ENCODE results near the gene ZNF439. TPM values are rescaled to one million over a fixed set of nuclear protein-coding genes. Genes with fewer than 3 reads are reported as not detected.
"Not testable (repeated sequence)": the region's sequence is repeated elsewhere in the genome, so short reads cannot be mapped to it uniquely, and the experiment has no call there.

ZNF439 gene
- total RNA-seq, 2 donors from 2014 or later: 0.38 to 1.4 TPM

DNA sequence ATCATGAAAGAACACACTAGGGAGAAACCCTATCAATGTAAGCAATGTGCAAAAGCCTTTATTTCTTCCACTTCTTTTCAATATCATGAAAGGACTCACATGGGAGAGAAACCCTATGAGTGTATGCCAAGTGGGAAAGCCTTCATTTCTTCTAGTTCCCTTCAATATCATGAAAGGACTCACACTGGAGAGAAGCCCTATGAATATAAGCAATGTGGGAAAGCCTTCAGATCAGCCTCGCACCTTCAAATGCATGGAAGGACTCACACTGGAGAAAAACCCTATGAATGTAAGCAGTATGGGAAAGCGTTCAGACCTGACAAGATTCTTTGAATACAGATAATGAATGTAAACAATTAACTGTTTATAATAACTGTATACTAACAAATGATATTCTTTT lies 15.0 kb upstream of the ZNF439 start:
- no peak overlapping the region for H3K9ac ChIP-seq (ENCODE audit: extremely low read depth, low read length, poor library complexity, severe bottlenecking)
- no peaks in the 10 kb centered on the region for H3K4me1 ChIP-seq (ENCODE audit: control insufficient read depth, insufficient read depth, low read length)
- H3K9me3 ChIP-seq (ENCODE audit: control insufficient read depth, low read length): peaks cover 80% of the 10 kb centered on the region
- H3K36me3 ChIP-seq (ENCODE audit: control insufficient read depth, insufficient read depth, low read length): peaks cover 61% of the 10 kb centered on the region
- no peak for DNase-seq
- peaks cover 99% of the 10 kb centered on the region for H3K9me3 Mint-ChIP-seq
- H3K36me3 Mint-ChIP-seq (ENCODE audit: low read depth): peaks cover 66% of the 10 kb centered on the region
- H3K27ac Mint-ChIP-seq: no peak overlapping the region
- 100% methylated on average over 1 of the region's 2 CpGs; no CpG with 5 or more reads in 1 of the 2 experiments for WGBS, 2 experiments (ENCODE audit: insufficient coverage in 1 of 2, insufficient read length in 1 of 2)
- no peaks in the 10 kb centered on the region for H3K27me3 Mint-ChIP-seq (ENCODE audit: insufficient read depth)
- TF ChIP-seq CTCF (conservative IDR thresholded peaks at IDR 0.05): no peak
- no peak overlapping the region for H3K27ac ChIP-seq (ENCODE audit: low read depth, low read length)
- H3K4me1 Mint-ChIP-seq: no peaks in the 10 kb centered on the region
- H3K27me3 ChIP-seq (ENCODE audit: control insufficient read depth, insufficient read depth, low read length, poor library complexity, severe bottlenecking): no peaks in the 10 kb centered on the region
- no peak overlapping the region for H3K4me3 Mint-ChIP-seq
- peak overlapping the region; percentile 66 for H3K4me3 ChIP-seq (ENCODE audit: low read length)

DNA sequence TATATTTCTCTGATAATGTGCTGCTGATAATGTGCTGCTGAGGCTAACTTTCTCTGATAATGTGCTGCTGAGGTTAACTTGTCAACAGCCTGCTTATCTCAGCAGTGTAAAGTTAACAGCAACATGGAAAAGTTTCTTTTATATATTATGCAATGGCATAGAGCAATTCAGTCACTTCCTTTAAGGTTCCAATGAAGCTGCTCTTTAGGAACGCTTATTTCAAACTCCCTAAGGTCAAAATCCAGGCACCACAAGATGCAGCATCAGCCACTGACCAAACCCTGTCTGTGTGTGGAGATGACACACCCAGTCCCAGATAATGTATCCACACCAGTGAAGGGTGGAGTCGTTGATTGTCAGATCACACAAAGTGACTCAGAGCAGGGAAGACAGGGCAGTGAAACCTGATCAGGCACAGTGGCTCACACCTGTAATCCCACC lies 12.9 kb upstream of the ZNF439 start:
- not testable (repeated sequence) for H3K27me3 Mint-ChIP-seq (ENCODE audit: insufficient read depth); DNase-seq; H3K9ac ChIP-seq (ENCODE audit: extremely low read depth, low read length, poor library complexity, severe bottlenecking); H3K4me1 Mint-ChIP-seq; H3K4me1 ChIP-seq (ENCODE audit: control insufficient read depth, insufficient read depth, low read length); H3K27me3 ChIP-seq (ENCODE audit: control insufficient read depth, insufficient read depth, low read length, poor library complexity, severe bottlenecking); H3K4me3 ChIP-seq (ENCODE audit: low read length); H3K27ac Mint-ChIP-seq; H3K4me3 Mint-ChIP-seq; H3K27ac ChIP-seq (ENCODE audit: low read depth, low read length)
- Histone ChIP-seq H3K36me3 (ENCODE audit: control insufficient read depth, insufficient read depth, low read length) (peaks cover 42% of the 10 kb centered on the region), H3K9me3 (ENCODE audit: control insufficient read depth, low read length) (peaks cover 59% of the 10 kb centered on the region)
- WGBS, 2 experiments (ENCODE audit: insufficient coverage in 1 of 2, insufficient read length in 1 of 2): 94 to 95% methylated on average over 2 of the region's 2 CpGs
- H3K36me3 Mint-ChIP-seq (ENCODE audit: low read depth): peaks cover 45% of the 10 kb centered on the region
- H3K9me3 Mint-ChIP-seq: peaks cover 99% of the 10 kb centered on the region

DNA sequence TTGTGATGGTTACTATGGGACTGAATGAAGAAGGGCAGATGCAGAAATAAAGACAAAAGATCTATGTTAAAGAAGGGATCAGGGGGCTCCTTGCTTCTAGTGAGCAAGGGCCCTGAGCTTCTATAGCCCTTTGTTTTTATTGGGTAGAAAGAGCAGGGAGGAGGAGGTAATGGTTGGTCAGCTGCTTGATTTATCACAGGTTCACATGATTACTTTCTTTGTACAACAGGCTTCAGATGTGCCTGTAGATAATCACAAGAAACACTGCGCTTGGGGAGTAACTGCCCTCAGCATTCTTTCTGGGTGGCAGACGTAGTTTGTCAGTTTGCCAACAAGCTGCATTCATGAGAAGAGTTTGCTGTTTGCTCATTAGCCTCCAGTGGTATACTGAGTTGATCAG lies 4.8 kb upstream of the ZNF439 start:
- no peak for TF ChIP-seq CTCF (conservative IDR thresholded peaks at IDR 0.05)
- Histone ChIP-seq H3K36me3 (ENCODE audit: control insufficient read depth, insufficient read depth, low read length) (no peaks in the 10 kb centered on the region), H3K4me1 (ENCODE audit: control insufficient read depth, insufficient read depth, low read length) (no peaks in the 10 kb centered on the region), H3K9me3 (ENCODE audit: control insufficient read depth, low read length) (no peaks in the 10 kb centered on the region), H3K4me3 (ENCODE audit: low read length) (no peak overlapping the region), H3K27ac (ENCODE audit: low read depth, low read length) (no peak overlapping the region), H3K27me3 (ENCODE audit: control insufficient read depth, insufficient read depth, low read length, poor library complexity, severe bottlenecking) (no peaks in the 10 kb centered on the region), H3K9ac (ENCODE audit: extremely low read depth, low read length, poor library complexity, severe bottlenecking) (no peak overlapping the region)
- peaks cover 38% of the 10 kb centered on the region for H3K27me3 Mint-ChIP-seq (ENCODE audit: insufficient read depth)
- 82 to 90% methylated on average over 2 of the region's 2 CpGs for WGBS, 2 experiments (ENCODE audit: insufficient coverage in 1 of 2, insufficient read length in 1 of 2)
- peaks cover 6% of the 10 kb centered on the region for H3K4me1 Mint-ChIP-seq
- no peak for DNase-seq
- peaks cover 81% of the 10 kb centered on the region for H3K9me3 Mint-ChIP-seq
- H3K36me3 Mint-ChIP-seq (ENCODE audit: low read depth): peaks cover 3% of the 10 kb centered on the region
- H3K4me3 Mint-ChIP-seq: no peak overlapping the region
- no peak overlapping the region for H3K27ac Mint-ChIP-seq

DNA sequence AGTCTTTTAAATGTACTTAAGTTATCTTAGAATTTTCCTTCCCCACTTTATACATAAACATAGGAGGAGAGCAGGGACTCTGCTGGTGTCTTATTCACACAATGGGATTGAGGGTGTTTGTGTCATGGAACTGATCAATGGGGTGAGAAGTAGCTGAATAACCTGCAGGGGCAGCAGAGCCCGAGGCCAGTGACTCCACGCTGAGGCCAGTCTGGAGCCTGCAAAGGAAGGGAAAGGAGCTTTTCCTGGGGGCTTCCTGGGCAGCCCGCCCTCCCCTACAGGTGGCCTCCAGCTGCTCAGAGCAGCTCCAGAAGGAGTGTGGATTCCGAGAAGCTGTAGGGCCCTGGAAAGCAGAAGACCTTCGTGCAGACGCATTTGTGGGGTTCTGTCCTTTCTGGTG lies 911 bp upstream of the ZNF439 start:
- H3K36me3 Mint-ChIP-seq (ENCODE audit: low read depth); H3K4me3 Mint-ChIP-seq; H3K27ac ChIP-seq (ENCODE audit: low read depth, low read length); H3K4me1 Mint-ChIP-seq; H3K36me3 ChIP-seq (ENCODE audit: control insufficient read depth, insufficient read depth, low read length); H3K27ac Mint-ChIP-seq; H3K9me3 ChIP-seq (ENCODE audit: control insufficient read depth, low read length); H3K27me3 ChIP-seq (ENCODE audit: control insufficient read depth, insufficient read depth, low read length, poor library complexity, severe bottlenecking); H3K4me1 ChIP-seq (ENCODE audit: control insufficient read depth, insufficient read depth, low read length); H3K9ac ChIP-seq (ENCODE audit: extremely low read depth, low read length, poor library complexity, severe bottlenecking); H3K4me3 ChIP-seq (ENCODE audit: low read length): not testable (repeated sequence)
- 36 to 54% methylated on average over 3 to 6 of the region's 6 CpGs for WGBS, 2 experiments (ENCODE audit: insufficient coverage in 1 of 2, insufficient read length in 1 of 2)
- H3K27me3 Mint-ChIP-seq (ENCODE audit: insufficient read depth): peaks cover 48% of the 10 kb centered on the region
- TF ChIP-seq CTCF (conservative IDR thresholded peaks at IDR 0.05): peak; percentile 55
- peak; percentile 67 for DNase-seq
- H3K9me3 Mint-ChIP-seq: peaks cover 74% of the 10 kb centered on the region
